ENCODE measurements around the gene FOXL2.

Gene FOXL2

DNA sequence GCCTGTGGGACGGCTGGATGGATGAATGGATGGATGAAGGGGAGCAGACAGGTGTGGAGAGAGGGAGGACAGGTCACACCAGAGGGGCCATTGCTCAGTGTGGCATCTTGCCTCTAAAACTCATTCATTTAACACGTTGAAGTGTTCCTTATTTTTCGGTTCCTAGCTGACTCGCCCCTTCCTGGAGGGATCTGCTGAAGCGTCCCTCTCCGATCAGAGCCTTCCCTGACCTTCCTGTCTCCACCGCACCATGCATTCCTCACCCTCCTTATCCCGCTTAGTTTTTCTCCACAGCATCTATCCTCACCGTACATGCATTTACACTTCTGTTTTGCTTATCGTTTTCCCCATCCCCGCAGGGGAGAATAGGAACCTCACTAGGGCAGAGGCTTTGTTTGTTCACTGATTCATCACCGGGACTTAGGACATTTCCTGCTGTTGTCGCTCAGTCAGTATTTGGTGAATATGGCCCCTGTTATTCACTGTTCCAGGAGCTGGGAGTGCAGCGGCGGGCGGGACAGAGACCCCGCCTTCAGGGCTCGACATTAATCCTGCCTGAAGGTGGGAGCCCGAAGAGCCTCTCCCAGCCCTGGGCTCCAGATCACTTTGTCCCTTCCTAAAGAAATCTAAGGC lies 32.0 kb downstream of the FOXL2 start:
- peak; percentile 53 for DNase-seq (ENCODE audit: low read depth)
- TF ChIP-seq, protein P1, sequence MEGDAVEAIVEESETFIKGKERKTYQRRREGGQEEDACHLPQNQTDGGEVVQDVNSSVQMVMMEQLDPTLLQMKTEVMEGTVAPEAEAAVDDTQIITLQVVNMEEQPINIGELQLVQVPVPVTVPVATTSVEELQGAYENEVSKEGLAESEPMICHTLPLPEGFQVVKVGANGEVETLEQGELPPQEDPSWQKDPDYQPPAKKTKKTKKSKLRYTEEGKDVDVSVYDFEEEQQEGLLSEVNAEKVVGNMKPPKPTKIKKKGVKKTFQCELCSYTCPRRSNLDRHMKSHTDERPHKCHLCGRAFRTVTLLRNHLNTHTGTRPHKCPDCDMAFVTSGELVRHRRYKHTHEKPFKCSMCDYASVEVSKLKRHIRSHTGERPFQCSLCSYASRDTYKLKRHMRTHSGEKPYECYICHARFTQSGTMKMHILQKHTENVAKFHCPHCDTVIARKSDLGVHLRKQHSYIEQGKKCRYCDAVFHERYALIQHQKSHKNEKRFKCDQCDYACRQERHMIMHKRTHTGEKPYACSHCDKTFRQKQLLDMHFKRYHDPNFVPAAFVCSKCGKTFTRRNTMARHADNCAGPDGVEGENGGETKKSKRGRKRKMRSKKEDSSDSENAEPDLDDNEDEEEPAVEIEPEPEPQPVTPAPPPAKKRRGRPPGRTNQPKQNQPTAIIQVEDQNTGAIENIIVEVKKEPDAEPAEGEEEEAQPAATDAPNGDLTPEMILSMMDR (conservative IDR thresholded peaks at IDR 0.05; ENCODE audit: low read depth, low read length), result no peak
- peak overlapping the region; percentile 92 for H3K4me3 ChIP-seq (ENCODE audit: low read depth, low read length)

DNA sequence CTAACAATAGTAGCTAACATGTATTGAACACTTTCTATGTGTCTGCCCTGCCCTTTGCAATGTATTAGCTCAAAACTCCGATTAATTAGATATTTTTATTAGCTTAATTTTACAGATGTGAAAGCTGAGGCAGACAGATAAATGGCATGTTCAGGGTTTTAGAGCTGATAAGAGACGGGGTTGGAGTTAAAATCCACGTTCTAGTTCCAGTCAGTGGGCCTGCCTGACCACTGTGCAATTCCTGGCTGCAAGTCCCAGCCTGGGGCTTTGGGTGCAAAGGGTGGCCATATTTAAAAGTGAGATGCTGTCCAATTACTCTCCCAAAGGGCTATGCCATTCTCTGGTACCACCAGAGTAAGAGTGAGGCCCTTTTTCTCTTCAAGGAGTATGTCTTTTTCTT lies 33.2 kb downstream of the FOXL2 start:
- TF ChIP-seq, protein P1 (conservative IDR thresholded peaks at IDR 0.05; ENCODE audit: low read depth, low read length), result no peak
- H3K4me3 ChIP-seq (ENCODE audit: low read depth, low read length), result no peak overlapping the region

DNA sequence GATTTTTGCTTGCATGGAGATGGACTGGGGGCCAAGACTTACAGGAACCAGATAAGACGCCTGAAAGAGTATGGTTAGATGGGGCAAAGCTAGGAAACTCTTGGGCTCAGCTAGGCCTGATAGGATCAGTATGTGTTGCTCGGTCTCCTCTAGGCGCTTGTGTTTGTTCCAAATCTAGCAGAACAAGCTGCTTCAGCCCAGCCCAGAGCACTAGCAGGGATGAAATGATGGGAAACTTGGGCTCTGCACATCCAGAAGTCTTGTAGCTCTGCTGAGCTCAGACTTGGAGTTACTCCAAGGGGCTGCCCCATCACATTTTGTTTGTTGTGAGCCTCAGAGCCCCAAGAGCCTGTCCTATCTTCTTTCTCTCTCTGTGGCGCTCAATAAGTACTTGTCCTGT lies 34.7 kb downstream of the FOXL2 start:
- DNase-seq (ENCODE audit: low read depth), result no peak
- TF ChIP-seq, protein P1 (conservative IDR thresholded peaks at IDR 0.05; ENCODE audit: low read depth, low read length), result no peak
- H3K4me3 ChIP-seq (ENCODE audit: low read depth, low read length), result no peak overlapping the region

More for the DNA sequence above, 33.2 kb downstream of the FOXL2 start:
- no peak for DNase-seq (ENCODE audit: low read depth)

DNA sequence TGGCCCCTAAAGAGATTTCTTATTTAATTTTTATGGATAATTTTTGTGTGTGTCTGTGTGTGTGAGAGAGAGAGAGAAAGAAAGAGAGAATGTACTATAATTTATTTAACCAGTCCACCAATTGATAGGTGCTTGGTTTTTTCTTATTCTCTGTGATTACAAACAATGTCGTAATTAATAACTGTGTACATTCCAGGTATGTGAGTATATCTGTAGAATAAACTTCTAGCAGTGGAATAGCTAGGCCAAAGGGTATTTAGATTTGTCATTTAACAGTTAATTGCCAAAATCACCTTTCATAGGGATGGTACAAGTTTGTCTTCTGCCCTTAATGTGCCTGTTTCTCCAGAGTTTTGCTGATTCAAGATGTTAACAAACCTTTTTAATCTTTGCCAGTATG lies 35.3 kb downstream of the FOXL2 start:
- no peak overlapping the region for H3K4me3 ChIP-seq (ENCODE audit: low read depth, low read length)
- DNase-seq (ENCODE audit: low read depth), result no peak
- TF ChIP-seq, protein P1 (conservative IDR thresholded peaks at IDR 0.05; ENCODE audit: low read depth, low read length), result no peak

DNA sequence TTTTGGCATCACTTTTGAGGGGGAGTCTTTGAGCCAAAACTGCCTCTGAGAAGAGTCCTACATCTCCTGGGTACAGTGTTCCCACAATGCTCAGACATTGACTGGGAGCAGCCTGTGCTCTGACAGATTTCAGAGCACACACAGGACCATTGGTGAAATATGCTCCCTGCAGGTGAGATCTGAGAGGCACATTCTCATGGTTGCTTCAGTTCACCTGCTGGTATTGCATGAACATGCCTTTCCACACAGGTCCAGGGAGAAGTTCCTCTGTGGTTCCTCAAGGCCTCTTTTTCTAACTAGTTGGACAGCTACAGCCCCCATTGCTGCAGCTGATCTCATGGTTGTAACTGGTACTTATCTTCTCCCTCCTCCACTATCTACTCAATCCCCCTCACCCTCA lies 37.0 kb downstream of the FOXL2 start:
- no peak for DNase-seq (ENCODE audit: low read depth)
- TF ChIP-seq, protein P1 (conservative IDR thresholded peaks at IDR 0.05; ENCODE audit: low read depth, low read length), result no peak
- H3K4me3 ChIP-seq (ENCODE audit: low read depth, low read length), result no peak overlapping the region

DNA sequence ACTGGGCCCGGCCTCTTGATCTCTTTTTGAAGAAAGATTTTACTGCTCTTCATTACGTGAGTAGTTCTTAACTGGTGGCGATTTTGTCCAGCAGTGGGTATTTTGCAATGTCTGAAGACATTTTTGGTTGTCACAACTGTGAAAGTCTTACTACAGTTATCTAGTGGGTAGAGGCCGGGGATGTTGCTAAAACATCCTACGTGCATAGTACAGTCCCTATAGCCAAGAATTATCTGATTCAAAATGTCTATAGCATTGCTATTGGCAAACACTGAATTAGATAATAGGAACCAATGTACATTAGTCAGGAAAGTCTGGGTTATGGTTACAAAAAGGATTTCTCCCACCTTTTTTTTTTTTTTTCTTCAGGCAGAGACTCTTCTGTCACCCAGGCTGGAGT lies 38.1 kb downstream of the FOXL2 start:
- no peak overlapping the region for H3K4me3 ChIP-seq (ENCODE audit: low read depth, low read length)
- DNase-seq (ENCODE audit: low read depth), result no peak
- TF ChIP-seq, protein P1 (conservative IDR thresholded peaks at IDR 0.05; ENCODE audit: low read depth, low read length), result no peak

DNA sequence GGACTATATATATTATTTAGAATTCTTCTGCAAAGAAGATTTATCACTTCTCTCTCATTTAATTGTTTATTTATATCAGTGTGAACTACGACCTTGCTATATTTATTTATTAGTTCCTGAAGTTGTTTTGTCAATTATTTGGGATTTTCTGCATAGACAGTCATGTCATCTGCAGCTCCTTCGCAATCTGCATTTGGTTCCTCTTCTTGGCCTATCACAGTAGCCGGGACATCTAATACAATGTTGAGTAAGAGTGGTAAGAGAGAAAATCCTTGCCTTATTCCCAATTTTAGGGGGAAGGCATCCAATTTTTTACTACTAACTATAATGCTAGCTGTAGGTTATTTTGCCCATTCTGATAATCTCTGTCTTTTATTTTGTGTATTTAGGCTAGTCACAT lies 39.4 kb downstream of the FOXL2 start:
- H3K4me3 ChIP-seq (ENCODE audit: low read depth, low read length), result no peak overlapping the region
- TF ChIP-seq, protein P1 (conservative IDR thresholded peaks at IDR 0.05; ENCODE audit: low read depth, low read length), result no peak
- no peak for DNase-seq (ENCODE audit: low read depth)
